Glomerular endothelial cell (primary cell): ENCODE data around the gene LCE1D. TPM values are rescaled to one million over a fixed set of nuclear protein-coding genes. Genes with fewer than 3 reads are reported as not detected.

Experiments
- DNase-seq: peaks from one replicate; pipeline ENCODE4 v3.0.0-alpha.2; 2011; ENCODE audit warnings: low read depth, low spot score; ENCODE audit errors: extremely low read depth
- total RNA-seq: library from RNA; depleted of rRNA; stranded (reverse); fragments of >200 nt; gene quantifications from 2 replicates; pipeline ENCODE4 v1.2.3, GENCODE V29; 2015

The LCE1D gene
- total RNA-seq, 1 donor from 2014 or later, result not detected

DNA sequence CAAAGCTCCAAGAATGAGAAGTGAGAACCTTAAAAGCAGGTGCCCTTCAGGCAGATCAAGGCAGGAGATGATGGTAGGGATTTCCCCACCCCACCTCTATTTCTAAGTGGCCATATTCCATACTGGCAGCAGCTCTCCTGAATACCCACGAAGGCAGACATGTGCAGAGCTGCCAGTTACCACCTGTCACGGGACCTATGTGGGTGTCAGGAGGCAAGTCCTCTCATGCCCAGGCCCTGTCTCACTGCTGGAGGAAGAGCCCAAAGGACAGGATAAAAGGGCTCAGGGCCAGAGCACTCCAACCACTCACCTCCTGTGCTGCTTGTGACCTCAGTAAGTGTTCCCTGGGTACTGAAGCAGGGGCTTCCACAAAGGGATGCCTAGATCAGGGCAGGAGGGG, 14.5 kb downstream of the LCE1D start:
- no peak for DNase-seq

DNA sequence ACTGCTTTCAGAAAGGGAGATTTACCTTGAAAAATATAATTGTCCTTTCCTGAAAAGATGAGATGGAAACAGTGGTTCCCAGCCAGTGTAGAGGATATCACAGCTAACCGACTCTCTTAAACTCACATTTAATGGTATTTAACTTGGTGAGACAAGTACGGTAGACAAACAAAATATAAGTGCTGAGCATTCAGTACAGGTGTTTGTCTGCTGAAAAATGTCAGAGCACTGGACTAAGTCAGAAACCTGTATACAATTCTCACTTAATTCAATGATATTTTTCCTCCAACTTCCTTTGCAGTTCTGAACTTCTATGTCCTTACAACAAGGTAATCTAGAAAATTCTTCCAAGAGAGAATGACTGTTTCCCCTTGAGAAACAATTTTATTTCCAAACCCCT, 15.2 kb downstream of the LCE1D start, which contains the start of gene LCE1B:
LCE1B (plus strand) TSS at position 301 of the 400 bp plus-strand sequence. CDS start 476 bp downstream, outside the sequence.
- no peak for DNase-seq

DNA sequence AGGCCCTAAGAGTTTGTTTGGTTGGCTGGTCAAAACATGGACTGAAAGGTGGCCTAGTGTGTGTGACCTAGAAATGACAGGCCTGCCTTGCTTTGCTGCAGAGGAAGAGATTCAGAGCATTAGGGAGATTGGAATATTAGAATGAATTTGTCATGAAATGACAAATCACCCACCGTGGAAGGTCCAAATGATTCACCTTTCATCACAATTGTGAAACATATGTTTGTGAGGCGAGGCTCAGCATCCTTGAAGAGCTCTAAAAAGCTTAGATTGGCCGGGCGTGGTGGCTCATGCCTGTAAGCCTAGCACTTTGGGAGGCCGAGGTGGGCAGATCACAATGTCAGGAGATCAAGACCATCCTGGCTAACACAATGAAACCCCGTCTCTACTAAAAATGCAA, 20.8 kb downstream of the LCE1D start:
- no peak for DNase-seq

DNA sequence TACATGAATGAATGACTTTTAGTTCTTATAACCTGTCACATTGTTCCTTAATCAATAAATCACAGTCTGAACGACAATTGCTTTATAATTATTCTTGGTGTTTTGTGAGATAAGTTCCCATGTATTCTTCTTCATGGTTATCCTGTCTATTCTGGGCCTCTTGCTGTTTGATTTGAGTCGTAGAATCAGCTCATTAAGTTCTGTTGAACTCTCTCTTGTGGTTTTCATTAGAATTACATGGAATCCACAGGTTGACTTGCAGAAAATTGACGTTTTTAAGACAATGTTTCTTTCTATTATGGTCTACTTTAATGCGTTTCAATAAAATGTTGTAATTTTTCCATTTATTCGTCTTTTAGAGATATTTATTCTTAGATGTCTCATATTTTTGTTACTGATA, 26.8 kb downstream of the LCE1D start:
- no peak for DNase-seq

DNA sequence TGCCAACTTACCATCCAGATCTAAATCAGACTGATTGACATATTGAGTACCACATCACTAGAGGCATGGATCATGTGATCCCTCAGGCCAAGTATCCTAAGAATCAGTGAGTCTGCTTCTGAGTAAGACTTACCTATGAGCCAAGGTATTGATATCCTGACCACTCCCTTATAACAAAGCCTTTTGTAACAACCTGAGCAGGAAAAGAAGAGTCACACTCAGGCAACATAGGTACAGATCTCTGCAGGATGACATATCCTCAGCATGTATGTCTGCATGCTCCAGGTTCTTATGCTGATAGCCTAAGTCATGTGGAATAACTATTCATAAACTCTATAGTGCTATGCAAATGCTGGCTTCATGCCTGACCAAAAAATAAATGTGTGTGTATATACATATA, 28.4 kb downstream of the LCE1D start:
- DNase-seq, result no peak

DNA sequence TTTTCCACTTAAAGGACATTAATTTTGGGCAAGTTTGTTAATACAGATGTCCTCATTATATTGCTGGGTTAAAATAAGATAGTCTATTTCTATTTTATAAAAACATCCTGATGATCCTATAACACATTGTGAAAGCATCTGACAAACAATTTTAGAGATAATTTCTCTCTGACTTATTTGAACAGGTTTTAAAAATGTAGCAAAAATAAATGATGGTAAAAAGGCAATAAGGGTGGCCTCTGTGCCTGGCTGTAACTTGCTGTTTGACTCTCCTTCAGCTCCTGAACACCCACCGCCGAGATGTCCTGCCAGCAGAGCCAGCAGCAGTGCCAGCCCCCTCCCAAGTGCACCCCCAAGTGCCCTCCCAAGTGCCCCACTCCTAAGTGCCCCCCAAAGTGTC, 30.7 kb downstream of the LCE1D start, which contains the start of gene LCE1A:
LCE1A (plus strand) TSS at position 301 of the 400 bp plus-strand sequence; CDS start at position 301, 0 bp downstream.
- no peak for DNase-seq

DNA sequence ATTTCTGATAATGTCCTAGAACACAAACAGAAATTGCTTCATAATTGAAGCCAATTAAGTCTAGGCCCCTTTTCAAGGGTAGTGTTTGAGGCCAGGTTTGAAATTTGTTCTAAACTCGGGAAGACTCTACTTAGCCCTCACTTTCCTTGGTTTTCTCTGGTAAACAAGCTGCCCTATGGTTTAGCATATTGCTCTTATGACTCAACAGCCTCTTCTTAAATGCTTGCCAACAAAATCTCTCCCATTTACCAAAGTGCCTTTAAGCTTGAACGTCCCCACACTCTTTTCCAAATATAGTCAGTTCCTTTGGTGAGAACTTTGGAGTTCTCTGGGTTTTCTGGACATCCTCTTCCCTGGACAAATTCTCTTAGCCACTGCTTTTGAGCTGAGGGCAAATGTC, 40.3 kb downstream of the LCE1D start:
- DNase-seq, result no peak

DNA sequence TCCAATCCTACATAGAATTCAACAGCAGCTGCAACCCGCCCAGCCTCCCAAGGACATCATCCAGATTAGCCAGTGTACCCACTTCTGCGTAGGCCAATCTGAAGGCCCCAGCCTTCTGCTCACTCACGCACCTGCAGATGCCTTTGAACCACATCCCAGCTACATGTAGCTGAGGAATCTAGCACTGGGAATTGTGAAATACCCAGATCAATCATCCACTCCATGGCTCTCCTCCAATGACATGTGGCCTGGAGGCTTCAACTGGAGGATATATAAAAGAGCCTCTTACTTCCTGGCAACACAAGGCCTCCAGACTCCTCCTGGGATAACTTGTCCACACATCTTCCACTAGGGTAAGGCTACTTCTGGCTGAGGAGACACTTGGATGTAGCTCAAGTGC, 46.0 kb downstream of the LCE1D start, which contains the start of gene LCE6A:
LCE6A (plus strand) TSS at position 301 of the 400 bp plus-strand sequence. CDS start 665 bp downstream, outside the sequence.
- DNase-seq, result no peak

Other genes with a start within 250 kb of the LCE1D start
- gene LCE3E, start 229.9 kb upstream of the LCE1D start, total RNA-seq, result not detected in 2 replicates
- gene LCE3D, start 216.2 kb upstream of the LCE1D start, total RNA-seq, result not detected in 2 replicates
- gene LCE3C, start 196.5 kb upstream of the LCE1D start, total RNA-seq, result not detected in 2 replicates
- not detected in 2 replicates for gene LCE3B, start 182.9 kb upstream of the LCE1D start, total RNA-seq
- gene LCE3A, start 173.6 kb upstream of the LCE1D start, total RNA-seq, result not detected in 2 replicates
- gene LCE2D, start 133.3 kb upstream of the LCE1D start, total RNA-seq, result not detected in 2 replicates
- not detected in 2 replicates for gene LCE2C, start 121.4 kb upstream of the LCE1D start, total RNA-seq
- gene LCE2B, start 110.6 kb upstream of the LCE1D start, total RNA-seq, result not detected in 2 replicates
- gene LCE2A, start 98.4 kb upstream of the LCE1D start, total RNA-seq, result not detected in 2 replicates
- not detected in 2 replicates for gene LCE4A, start 88.6 kb upstream of the LCE1D start, total RNA-seq
- gene KPRP, start 38.7 kb upstream of the LCE1D start, total RNA-seq, result not detected in 2 replicates
- gene LCE1F, start 21.6 kb upstream of the LCE1D start, total RNA-seq, result not detected in 2 replicates
- gene LCE1E, start 10.5 kb upstream of the LCE1D start, total RNA-seq, result not detected in 2 replicates
- gene LCE1C, start 9.9 kb downstream of the LCE1D start, total RNA-seq, result not detected in 2 replicates
- gene LCE1B, start 15.2 kb downstream of the LCE1D start, total RNA-seq, result not detected in 2 replicates
- not detected in 2 replicates for gene LCE1A, start 30.8 kb downstream of the LCE1D start, total RNA-seq
- gene LCE6A, start 46.1 kb downstream of the LCE1D start, total RNA-seq, result not detected in 2 replicates
- not detected in 2 replicates for gene LCE7A, start 63.3 kb downstream of the LCE1D start, total RNA-seq
- gene SMCP, start 81.6 kb downstream of the LCE1D start, total RNA-seq, result not detected in 2 replicates
- not detected in 2 replicates for gene IVL, start 111.8 kb downstream of the LCE1D start, total RNA-seq
- gene SPRR5, start 150.5 kb downstream of the LCE1D start, total RNA-seq, result not detected in 2 replicates
- not detected in 2 replicates for gene SPRR4, start 173.9 kb downstream of the LCE1D start, total RNA-seq
- gene SPRR1A, start 187.4 kb downstream of the LCE1D start, total RNA-seq, result not detected in 2 replicates
- gene SPRR3, start 205.0 kb downstream of the LCE1D start, total RNA-seq, result not detected in 2 replicates
- not detected in 2 replicates for gene SPRR1B, start 234.5 kb downstream of the LCE1D start, total RNA-seq
- gene SPRR2D, start 244.4 kb downstream of the LCE1D start, total RNA-seq, result not detected in 2 replicates